Lower leg skin (tissue), 4 donors: ENCODE data around the gene SCN1B. TPM values are rescaled to one million over a fixed set of nuclear protein-coding genes. Genes with fewer than 3 reads are reported as not detected.

ENCODE experiments used
- DNase-seq, 2 donors: peaks; one replicate each; pipeline ENCODE4 v3.0.0-alpha.2; 2019; ENCODE audit warnings: low spot score in 2 of 2
- H3K4me3 ChIP-seq: fragments of 200-600 bp; sonication (generic); 2 replicates; pipeline ENCODE4 v1.5.1; 2017; ENCODE audit warnings: mild to moderate bottlenecking, low read depth; ENCODE audit not compliant: poor library complexity, severe bottlenecking
- POLR2A ChIP-seq, 2 donors: fragments of 450-650 bp; IDR thresholded peaks; one replicate each; pipeline ENCODE4 v1.6.1; 2016 to 2017; ENCODE audit warnings: antibody characterized with exemption in 2 of 2, mild to moderate bottlenecking in 1 of 2, moderate library complexity in 1 of 2
- WGBS, 2 donors: methylation state at CpG; one replicate each; pipeline ENCODE4 v1.1.5; 2018; 5-methylcytosine and 5-hydroxymethylcytosine counted together
- intact Hi-C: fragments of 100-400 bp; cut with DNase I; formaldehyde crosslinking; loops from one replicate; pipeline ENCODE4 v1.15.0; 2023; ENCODE audit warnings: low total_unique reads
- total RNA-seq, 4 donors: library from RNA; depleted of rRNA; stranded (reverse); fragments of >200 nt; gene quantifications; one replicate each; pipeline ENCODE4 v1.1.0, GENCODE V29; 2016
- TF ChIP-seq, protein P1 (sequence below), 3 donors: fragments of 450-650 bp; IDR thresholded peaks; one replicate each; pipeline ENCODE4 v1.5.1; 2016; ENCODE audit warnings: antibody characterized with exemption in 3 of 3, mild to moderate bottlenecking in 3 of 3, moderate library complexity in 2 of 3

Gene SCN1B
- total RNA-seq, 4 donors from 2014 or later, result 1.1 to 4.4 (median 3.0) TPM

DNA sequence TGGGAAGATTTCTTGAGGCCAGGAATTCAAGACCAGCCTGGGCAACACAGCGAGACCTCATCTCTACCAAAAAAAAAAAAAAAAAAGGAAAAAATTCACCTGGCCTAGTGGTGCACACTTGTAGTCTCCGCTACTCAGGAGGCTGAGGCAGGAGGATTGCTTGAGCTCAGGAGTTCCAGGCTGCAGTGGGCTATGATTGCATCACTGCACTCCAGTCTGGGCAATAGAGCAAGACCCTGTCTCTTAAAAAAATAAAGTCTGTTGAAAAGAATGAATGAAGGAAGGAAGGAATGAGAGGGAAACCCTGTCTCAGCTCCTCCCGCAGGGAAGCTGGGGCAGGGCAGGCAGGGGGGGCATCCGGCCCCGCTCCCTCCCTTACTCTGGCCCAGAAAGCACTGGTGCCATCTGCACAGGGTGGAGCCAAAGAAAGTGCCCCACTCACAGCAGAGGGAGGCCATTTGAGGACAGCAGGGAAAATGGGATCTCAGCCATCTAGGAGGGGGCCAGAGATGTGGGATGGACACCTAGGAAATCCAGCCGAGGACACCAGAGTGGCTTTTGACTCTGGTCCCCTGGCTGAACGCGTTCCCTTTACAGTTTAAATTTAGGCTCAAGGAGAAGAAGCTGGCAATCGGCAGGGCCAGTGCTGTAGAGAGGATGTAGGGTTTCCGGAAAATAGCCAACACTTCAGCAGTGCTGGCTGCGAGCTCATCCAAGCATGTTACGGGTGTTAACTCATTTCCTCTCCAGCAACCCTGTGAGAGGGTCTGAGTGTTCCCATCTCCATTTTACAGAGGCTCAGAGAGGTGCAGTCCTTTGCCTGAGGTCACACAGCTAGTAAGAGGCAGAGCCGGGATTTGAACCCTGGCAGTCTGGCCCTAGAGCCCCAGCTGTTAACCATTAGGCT lies 7.7 kb downstream of the SCN1B start:
- intact Hi-C loops, result no loop called here
- TF ChIP-seq, protein P1, sequence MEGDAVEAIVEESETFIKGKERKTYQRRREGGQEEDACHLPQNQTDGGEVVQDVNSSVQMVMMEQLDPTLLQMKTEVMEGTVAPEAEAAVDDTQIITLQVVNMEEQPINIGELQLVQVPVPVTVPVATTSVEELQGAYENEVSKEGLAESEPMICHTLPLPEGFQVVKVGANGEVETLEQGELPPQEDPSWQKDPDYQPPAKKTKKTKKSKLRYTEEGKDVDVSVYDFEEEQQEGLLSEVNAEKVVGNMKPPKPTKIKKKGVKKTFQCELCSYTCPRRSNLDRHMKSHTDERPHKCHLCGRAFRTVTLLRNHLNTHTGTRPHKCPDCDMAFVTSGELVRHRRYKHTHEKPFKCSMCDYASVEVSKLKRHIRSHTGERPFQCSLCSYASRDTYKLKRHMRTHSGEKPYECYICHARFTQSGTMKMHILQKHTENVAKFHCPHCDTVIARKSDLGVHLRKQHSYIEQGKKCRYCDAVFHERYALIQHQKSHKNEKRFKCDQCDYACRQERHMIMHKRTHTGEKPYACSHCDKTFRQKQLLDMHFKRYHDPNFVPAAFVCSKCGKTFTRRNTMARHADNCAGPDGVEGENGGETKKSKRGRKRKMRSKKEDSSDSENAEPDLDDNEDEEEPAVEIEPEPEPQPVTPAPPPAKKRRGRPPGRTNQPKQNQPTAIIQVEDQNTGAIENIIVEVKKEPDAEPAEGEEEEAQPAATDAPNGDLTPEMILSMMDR (IDR thresholded peaks at IDR 0.05), result no peak
- TF ChIP-seq POLR2A (IDR thresholded peaks at IDR 0.05), result no peak
- H3K4me3 ChIP-seq, result no peak overlapping the region
- WGBS, 2 donors, result 57 to 62% methylated on average over 13 of the region's 13 CpGs
- no peak for DNase-seq

DNA sequence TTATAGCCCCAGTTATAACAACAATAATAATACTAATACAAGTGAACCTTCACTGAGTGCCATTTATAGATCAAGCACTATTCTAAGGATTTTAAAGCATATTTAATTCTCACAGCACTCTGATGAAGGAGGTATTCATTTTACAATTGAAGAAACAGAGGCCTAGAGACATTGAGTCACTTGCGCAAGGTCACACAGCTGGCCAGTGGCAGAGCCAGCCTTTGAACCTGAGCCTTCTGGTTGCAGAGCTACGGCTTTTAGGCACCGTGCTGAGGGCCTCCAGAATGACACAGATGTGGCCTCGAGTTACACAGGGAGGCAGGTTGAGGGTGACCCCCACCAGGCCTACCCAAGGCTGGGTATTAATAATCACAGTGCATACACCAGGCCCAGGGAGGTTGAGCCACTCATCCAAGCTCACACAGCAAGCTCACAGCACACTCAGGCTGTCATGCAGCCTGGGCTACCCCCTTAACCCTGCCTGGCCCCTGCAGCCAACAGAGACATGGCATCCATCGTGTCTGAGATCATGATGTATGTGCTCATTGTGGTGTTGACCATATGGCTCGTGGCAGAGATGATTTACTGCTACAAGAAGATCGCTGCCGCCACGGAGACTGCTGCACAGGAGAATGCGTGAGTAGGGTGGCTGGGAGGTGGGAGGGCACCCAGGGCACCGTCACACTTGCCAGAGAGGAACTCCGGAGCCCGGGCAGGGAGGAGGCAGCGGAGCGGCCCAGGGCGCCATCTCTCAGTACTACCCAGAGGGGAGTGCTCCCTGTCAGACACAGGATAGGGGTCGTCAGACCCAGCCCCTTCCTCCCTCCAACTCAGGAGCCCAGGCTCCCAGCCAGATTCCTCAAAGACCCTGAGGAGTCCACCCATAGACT lies 8.6 kb downstream of the SCN1B start:
- intact Hi-C loops, result no loop called here
- DNase-seq, result no peak
- WGBS, 2 donors, result 64 to 66% methylated on average over 16 to 17 of the region's 17 CpGs
- no peak for TF ChIP-seq POLR2A (IDR thresholded peaks at IDR 0.05)
- TF ChIP-seq, protein P1 (IDR thresholded peaks at IDR 0.05), result no peak
- H3K4me3 ChIP-seq, result no peak overlapping the region

DNA sequence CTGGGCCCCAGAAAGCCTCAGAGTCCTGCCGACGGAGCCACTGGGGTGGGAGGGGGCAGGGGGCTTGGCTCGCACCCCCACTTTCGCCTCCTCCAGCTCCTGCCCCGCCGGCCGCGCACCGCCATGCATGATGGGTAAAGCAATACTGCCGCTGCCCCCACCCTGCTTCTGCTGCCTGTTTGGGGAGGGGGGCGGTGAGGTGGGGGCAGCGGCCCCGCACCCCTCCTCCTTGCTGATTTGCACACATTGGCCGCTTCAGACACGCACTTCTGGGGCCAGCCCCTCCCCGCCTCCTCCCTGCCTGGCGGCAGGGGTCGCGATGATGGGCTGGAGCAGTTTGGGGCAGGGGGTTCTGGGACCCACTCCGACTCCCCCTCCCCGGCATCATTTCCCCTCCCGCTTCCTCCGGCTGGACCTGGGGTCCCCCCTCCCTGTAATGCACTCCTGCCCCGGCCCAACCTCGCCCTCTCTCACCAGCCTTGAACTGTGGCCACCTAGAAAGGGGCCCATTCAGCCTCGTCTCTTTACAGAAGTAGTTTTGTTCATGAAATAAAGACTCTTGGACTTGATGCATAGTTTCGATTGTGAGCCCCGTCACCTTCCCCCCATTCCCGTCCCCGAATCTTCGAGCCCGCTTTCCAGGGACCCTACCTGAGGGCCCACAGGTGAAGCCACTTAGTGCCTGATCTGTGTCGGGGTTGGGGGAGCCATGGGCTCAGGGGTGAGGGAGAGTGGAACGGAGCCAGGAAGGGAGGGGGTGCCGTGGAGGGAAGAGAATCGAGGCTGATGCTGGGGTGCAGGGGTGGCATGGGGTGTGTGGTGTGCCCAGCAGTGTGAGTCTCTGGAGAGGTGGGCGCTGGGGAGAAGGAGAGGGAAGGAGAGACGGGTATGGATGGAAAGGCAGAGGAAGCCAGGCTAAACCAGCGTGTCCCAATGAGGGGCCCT lies 9.9 kb downstream of the SCN1B start:
- no peak for DNase-seq
- H3K4me3 ChIP-seq, result no peak overlapping the region
- intact Hi-C loops, result no loop called here
- TF ChIP-seq, protein P1 (IDR thresholded peaks at IDR 0.05), result no peak
- no peak for TF ChIP-seq POLR2A (IDR thresholded peaks at IDR 0.05)
- WGBS, 2 donors, result 42 to 46% methylated on average over 38 of the region's 39 CpGs

DNA sequence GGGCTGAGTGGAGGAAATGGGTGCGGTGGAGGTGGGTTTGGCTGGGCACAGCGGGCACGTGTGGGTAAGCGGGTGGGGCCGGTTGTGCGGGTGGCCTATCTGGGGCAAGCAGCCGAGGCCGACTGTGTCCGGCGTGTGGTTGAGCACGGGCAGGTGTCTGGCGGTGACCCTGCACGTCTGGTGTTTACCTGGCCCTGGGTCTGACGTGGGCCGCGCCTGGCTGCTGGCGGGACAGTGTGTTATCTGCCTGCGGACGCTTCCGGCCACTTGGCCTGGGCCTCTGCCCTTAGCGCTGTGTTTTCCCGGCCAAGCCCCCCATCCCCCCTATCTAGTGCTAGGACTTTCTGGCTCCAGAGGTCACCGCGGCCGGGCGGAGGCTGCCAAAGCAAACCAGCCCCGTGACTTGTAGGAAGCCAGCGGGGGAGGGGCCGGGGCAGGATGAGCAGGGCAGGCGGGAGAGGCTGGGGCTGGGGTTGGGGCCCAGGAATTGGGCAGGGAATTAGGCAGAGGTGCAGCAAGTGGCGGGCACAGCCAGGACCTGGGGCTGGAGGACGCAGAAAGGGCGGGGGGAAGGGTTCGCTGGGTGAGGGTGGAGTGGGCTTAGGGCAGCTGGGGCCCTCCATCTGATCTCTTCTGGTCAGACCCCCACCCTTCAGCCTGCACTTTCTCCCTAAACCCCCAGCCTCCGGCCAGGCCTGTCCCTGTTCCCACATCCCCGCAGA lies 10.7 kb downstream of the SCN1B start:
- peak; percentile 82 to 97 for DNase-seq

More for the DNA sequence above, 10.7 kb downstream of the SCN1B start:
- 18 to 24% methylated on average over 36 of the region's 36 CpGs for WGBS, 2 donors
- intact Hi-C loops, result no loop called here
- TF ChIP-seq, protein P1 (IDR thresholded peaks at IDR 0.05), result no peak
- TF ChIP-seq POLR2A (IDR thresholded peaks at IDR 0.05), result no peak
- H3K4me3 ChIP-seq, result no peak overlapping the region
